H1 (cell line): ENCODE results near the gene ITGA4. TPM values are rescaled to one million over a fixed set of nuclear protein-coding genes. Genes with fewer than 3 reads are reported as not detected.

Experiments
- CTCF ChIA-PET: fragments of 300-600 bp; sonication (Branson Sonifier 250); formaldehyde crosslinking; loops from one replicate; lab custom pipeline; 2021; ENCODE audit not compliant: partially characterized antibody; lab: Charles Lee
- POLR2A ChIA-PET: fragments of 300-600 bp; sonication (Branson Sonifier 250); formaldehyde crosslinking; loops from one replicate; lab custom pipeline; 2021; ENCODE audit warnings: inconsistent platforms; ENCODE audit not compliant: partially characterized antibody; lab: Charles Lee
- DNase-seq, 2 experiments: peaks; one replicate each; pipeline versions ENCODE4 v3.0.0 to v3.0.0-alpha.2; 2010 to 2022; ENCODE audit warnings: low spot score in 2 of 2, low read depth in 1 of 2, mixed read lengths in 1 of 2
- FAIRE-seq: peaks from 2 replicates; lab custom pipeline; 2011; peaks lifted over from hg19 to GRCh38; lab: Jason Lieb, UNC
- H2AFZ ChIP-seq: 2 replicates; pipeline ENCODE4 v1.8.1; 2012; ENCODE audit warnings: low read length, inconsistent platforms
- H2AK5ac ChIP-seq: 2 replicates; pipeline ENCODE4 v1.6.1; 2013; ENCODE audit warnings: low read depth, low read length
- H2BK120ac ChIP-seq: replicated peaks from 2 replicates; pipeline ENCODE3; 2013; ENCODE audit warnings: low read depth, low read length, inconsistent platforms
- H2BK12ac ChIP-seq: 2 replicates; pipeline ENCODE4 v1.6.1; 2013; ENCODE audit warnings: low read depth, low read length
- H2BK15ac ChIP-seq: 2 replicates; pipeline ENCODE4 v1.6.1; 2013; ENCODE audit warnings: low read length
- H2BK20ac ChIP-seq: 2 replicates; pipeline ENCODE4 v1.6.1; 2013; ENCODE audit warnings: low read length
- H2BK5ac ChIP-seq: 2 replicates; pipeline ENCODE4 v1.6.1; 2013; ENCODE audit warnings: low read depth, low read length
- H3K14ac ChIP-seq: 2 replicates; pipeline ENCODE4 v1.6.1; 2013; ENCODE audit warnings: inconsistent platforms; ENCODE audit not compliant: insufficient read length
- H3K18ac ChIP-seq: 2 replicates; pipeline ENCODE4 v1.6.1; 2013; ENCODE audit warnings: low read length; ENCODE audit errors: extremely low read depth
- H3K23ac ChIP-seq: 2 replicates; pipeline ENCODE4 v1.6.1; 2013; ENCODE audit warnings: inconsistent platforms; ENCODE audit not compliant: insufficient read length
- H3K23me2 ChIP-seq: 2 replicates; pipeline ENCODE4 v1.6.1; 2013; ENCODE audit warnings: low read depth, low read length
- H3K27ac ChIP-seq: 2 replicates; pipeline ENCODE4 v1.6.1; 2011; ENCODE audit warnings: low read depth, low read length, inconsistent platforms
- H3K27me3 ChIP-seq, 4 experiments: replicated peaks in 1 of 4; 1 replicate in 1 of 4; 2 replicates in 3 of 4; pipeline versions ENCODE4 v1.6.1 to v1.8.1; 2011 to 2013; ENCODE audit warnings: low read length in 3 of 4, mild to moderate bottlenecking in 3 of 4, inconsistent platforms in 2 of 4, mixed read lengths in 2 of 4, moderate library complexity in 1 of 4; ENCODE audit not compliant: control insufficient read depth in 3 of 4, insufficient read depth in 3 of 4; ENCODE audit errors: extremely low read depth in 1 of 4
- H3K36me3 ChIP-seq, 4 experiments: 2 replicates each; pipeline versions ENCODE4 v1.6.1 to v1.8.1; 2011 to 2013; ENCODE audit warnings: mild to moderate bottlenecking in 4 of 4, low read length in 3 of 4, moderate library complexity in 2 of 4, control low read depth in 1 of 4, inconsistent platforms in 1 of 4; ENCODE audit not compliant: insufficient read depth in 4 of 4, control insufficient read depth in 2 of 4
- H3K4ac ChIP-seq: replicated peaks from 2 replicates; pipeline ENCODE3; 2013; ENCODE audit warnings: low read length, low read depth, mixed read lengths, inconsistent platforms; ENCODE audit not compliant: insufficient read length
- H3K4me1 ChIP-seq, 4 experiments: replicated peaks in 1 of 4; 1 replicate in 1 of 4; 2 replicates in 3 of 4; pipeline versions ENCODE4 v1.6.1 to v1.8.1; 2011 to 2013; ENCODE audit warnings: low read length in 3 of 4, inconsistent platforms in 2 of 4, mixed read lengths in 1 of 4; ENCODE audit not compliant: insufficient read depth in 4 of 4, control insufficient read depth in 3 of 4
- H3K4me2 ChIP-seq, 2 experiments: 2 replicates each; pipeline versions ENCODE4 v1.6.1 to v1.8.1; 2011 to 2013; ENCODE audit warnings: low read depth in 2 of 2, low read length in 2 of 2, control low read depth in 1 of 2, inconsistent platforms in 1 of 2, mild to moderate bottlenecking in 1 of 2; ENCODE audit not compliant: insufficient read depth in 1 of 2
- H3K4me3 ChIP-seq, 4 experiments: fragments of 200-600, 300-600 bp in 1 of 4; sonication (generic), shearing (Covaris generic), sonication (Bioruptor Twin) in 1 of 4; 2 replicates each; pipeline versions ENCODE4 v1.5.1 to v1.8.1; 2011 to 2016; ENCODE audit warnings: low read length in 4 of 4, low read depth in 3 of 4, control low read depth in 2 of 4, inconsistent platforms in 2 of 4, mild to moderate bottlenecking in 2 of 4, mixed read lengths in 1 of 4, moderate library complexity in 1 of 4; ENCODE audit not compliant: insufficient read depth in 2 of 4; ENCODE audit errors: extremely low read depth in 1 of 4
- H3K56ac ChIP-seq: replicated peaks from 2 replicates; pipeline ENCODE3; 2013; ENCODE audit warnings: low read depth, mild to moderate bottlenecking, mixed read lengths, low read length, inconsistent platforms; ENCODE audit not compliant: insufficient read length
- H3K79me1 ChIP-seq: 2 replicates; pipeline ENCODE4 v1.6.1; 2013; ENCODE audit warnings: low read depth, low read length, control low read depth
- H3K79me2 ChIP-seq, 2 experiments: 2 replicates each; pipeline versions ENCODE4 v1.6.1 to v1.8.1; 2012 to 2013; ENCODE audit warnings: low read length in 2 of 2, mild to moderate bottlenecking in 2 of 2, inconsistent platforms in 1 of 2; ENCODE audit not compliant: insufficient read depth in 2 of 2, control insufficient read depth in 1 of 2
- H3K9ac ChIP-seq, 4 experiments: replicated peaks in 1 of 4; 1 replicate in 1 of 4; 2 replicates in 3 of 4; pipeline versions ENCODE4 v1.6.1 to v1.8.1; 2011 to 2013; ENCODE audit warnings: low read depth in 3 of 4, low read length in 3 of 4, control low read depth in 2 of 4, mild to moderate bottlenecking in 2 of 4, moderate library complexity in 2 of 4, inconsistent platforms in 1 of 4; ENCODE audit errors: extremely low read depth in 1 of 4
- H3K9me3 ChIP-seq, 2 experiments: 2 replicates each; pipeline versions ENCODE4 v1.6.1 to v1.8.1; 2012 to 2013; ENCODE audit warnings: mild to moderate bottlenecking in 2 of 2, moderate library complexity in 2 of 2, control low read depth in 1 of 2, inconsistent platforms in 1 of 2, low read depth in 1 of 2, low read length in 1 of 2, mixed read lengths in 1 of 2; ENCODE audit not compliant: insufficient read depth in 2 of 2
- H4K20me1 ChIP-seq, 2 experiments: replicated peaks in 1 of 2; 2 replicates each; pipeline versions ENCODE3 to v1.8.1; 2011 to 2013; ENCODE audit warnings: inconsistent platforms in 2 of 2, low read length in 2 of 2, mild to moderate bottlenecking in 1 of 2; ENCODE audit not compliant: insufficient read depth in 2 of 2, control insufficient read depth in 1 of 2
- H4K5ac ChIP-seq: 2 replicates; pipeline ENCODE4 v1.6.1; 2013; ENCODE audit warnings: low read length, low read depth, mixed read lengths, inconsistent platforms; ENCODE audit not compliant: insufficient read length
- H4K8ac ChIP-seq: 2 replicates; pipeline ENCODE4 v1.8.0; 2013; ENCODE audit warnings: mild to moderate bottlenecking, moderate library complexity, low read length, inconsistent platforms; ENCODE audit not compliant: insufficient read depth; ENCODE audit errors: extremely low read depth
- H4K91ac ChIP-seq: replicated peaks from 2 replicates; pipeline ENCODE3; 2013; ENCODE audit warnings: low read length, mixed read lengths, inconsistent platforms; ENCODE audit not compliant: insufficient read length
- BCL11A ChIP-seq, 2 experiments: IDR thresholded peaks; one replicate each; pipeline ENCODE4 v1.6.1; 2011; ENCODE audit warnings: low read depth in 2 of 2, low read length in 2 of 2, mild to moderate bottlenecking in 2 of 2
- CBX8 ChIP-seq: fragments of 300-800, 300-1000 bp; sonication (generic); IDR thresholded peaks from 2 replicates; pipeline ENCODE4 v1.7.1; 2016; ENCODE audit warnings: low read depth, low read length, borderline replicate concordance
- CTCF ChIP-seq, 3 experiments: IDR thresholded peaks; 1 replicate in 2 of 3; 2 replicates in 1 of 3; pipeline versions ENCODE4 v1.5.1 to v1.6.1; 2011; ENCODE audit warnings: low read length in 3 of 3, mild to moderate bottlenecking in 3 of 3, inconsistent platforms in 2 of 3, low read depth in 1 of 3, moderate library complexity in 1 of 3; ENCODE audit not compliant: insufficient read depth in 1 of 3; ENCODE audit errors: control extremely low read depth in 1 of 3
- JUN ChIP-seq: IDR thresholded peaks from 2 replicates; pipeline ENCODE4 v1.6.1; 2011; ENCODE audit warnings: low read depth, mild to moderate bottlenecking, improper control_type of control experiment, low read length
- PHF8 ChIP-seq: fragments of 200-600 bp; sonication (generic); conservative IDR thresholded peaks from 2 replicates; pipeline ENCODE4 v1.7.1; 2012; ENCODE audit warnings: low read depth, mild to moderate bottlenecking, inconsistent platforms, low read length, moderate library complexity
- RAD21 ChIP-seq, 2 experiments: IDR thresholded peaks in 1 of 2; conservative IDR thresholded peaks in 1 of 2; 2 replicates each; pipeline ENCODE4 v1.6.1; 2011; ENCODE audit warnings: low read depth in 2 of 2, low read length in 2 of 2, improper control_type of control experiment in 1 of 2, inconsistent platforms in 1 of 2, mild to moderate bottlenecking in 1 of 2, moderate library complexity in 1 of 2
- RBBP5 ChIP-seq: IDR thresholded peaks from 2 replicates; pipeline ENCODE4 v1.7.1; 2012; ENCODE audit warnings: low read depth, mild to moderate bottlenecking, inconsistent platforms, low read length, moderate library complexity, borderline replicate concordance
- SP4 ChIP-seq: IDR thresholded peaks from 2 replicates; pipeline ENCODE4 v1.6.1; 2012; ENCODE audit warnings: low read length, inconsistent platforms
- TCF12 ChIP-seq: IDR thresholded peaks from 2 replicates; pipeline ENCODE4 v1.6.1; 2011; ENCODE audit warnings: low read depth, mild to moderate bottlenecking, low read length
- YY1 ChIP-seq: IDR thresholded peaks from 2 replicates; pipeline ENCODE4 v1.6.1; 2011; ENCODE audit warnings: low read depth, mild to moderate bottlenecking, low read length
- WGBS, 2 experiments: shearing (Covaris generic) in 1 of 2; methylation state at CpG; one replicate each; pipeline versions ENCODE4 v1.1.6 to v1.1.7; 2013 to 2015; ENCODE audit warnings: low lambda C conversion rate in 2 of 2, mixed read lengths in 2 of 2, inconsistent platforms in 1 of 2, low coverage in 1 of 2, missing lambda C conversion rate in 1 of 2; ENCODE audit not compliant: insufficient replicate concordance in 2 of 2, insufficient coverage in 1 of 2, insufficient read length in 1 of 2; ENCODE audit errors: extremely low coverage in 1 of 2, missing lambda C conversion rate in 1 of 2; 5-methylcytosine and 5-hydroxymethylcytosine counted together
- polyA plus RNA-seq, 7 experiments: library from polyadenylated mRNA; depleted of rRNA in 3 of 7; stranded (reverse) in 5 of 7; unstranded in 2 of 7; fragments of >200 nt in 5 of 7; fragments of 200-250 nt in 2 of 7; gene quantifications; 1 replicate in 5 of 7; 2 replicates in 1 of 7; 4 replicates in 1 of 7; pipeline versions ENCODE4 v1.2.1 to v1.2.3, GENCODE V29; 2011 to 2013; ENCODE audit warnings: missing spikeins in 2 of 7, mixed read lengths in 2 of 7
- total RNA-seq: library from RNA; stranded (reverse); fragmentation: NEBNext Ultra II Directional; extraction: Animal tissue kit (Norgen Biotek cat#: 25700); gene quantifications from 2 replicates; pipeline ENCODE4 v1.2.1, GENCODE V29; 2021

Gene ITGA4
- total and polyA plus RNA-seq, 2 of the 8 experiments (the other 6 are each of a cell fraction or from before 2014, with no cell fraction given), result 0.60 to 2.1 TPM

GRCh38 chr2:181554061-181554830 lies 97.1 kb downstream of the ITGA4 start:
- Histone ChIP-seq H2AK5ac (no peak overlapping the region), H2BK15ac (no peak overlapping the region), H3K79me1 (no peaks in the 10 kb centered on the region), H3K18ac (no peak overlapping the region), H4K8ac (no peak overlapping the region), H3K4ac (no peak overlapping the region), H4K91ac (no peak overlapping the region), H2BK20ac (no peak overlapping the region), H3K27ac (no peak overlapping the region), H3K79me2 (no peaks in the 10 kb centered on the region), H4K20me1 (no peaks in the 10 kb centered on the region), H3K9me3 (no peaks in the 10 kb centered on the region), H3K9ac (no peak overlapping the region), H2BK120ac (no peak overlapping the region), H3K4me3 (no peak overlapping the region), H3K4me1 (no peaks in the 10 kb centered on the region), H3K27me3 (peaks cover 0 to 1% (median 0%) of the 10 kb centered on the region in 4 experiments; a peak in 1 of 7 replicates), H2BK12ac (no peak overlapping the region), H3K36me3 (no peaks in the 10 kb centered on the region), H3K23ac (no peak overlapping the region), H2BK5ac (no peak overlapping the region), H3K56ac (no peak overlapping the region), H4K5ac (no peak overlapping the region), H3K4me2 (no peak overlapping the region), H3K14ac (no peak overlapping the region), H3K23me2 (no peaks in the 10 kb centered on the region), H2AFZ (no peak overlapping the region)
- CTCF ChIA-PET, result interaction anchor here (0.7 kb wide), 1 partner anchor 161 kb away, joined by 3 read pairs; no protein-coding TSS in a partner anchor
- FAIRE-seq (no peak), DNase-seq (no peak)
- POLR2A ChIA-PET, result no interaction called here
- 100% methylated on average over 2 of the region's 2 CpGs; no CpG with 5 or more reads in 1 of the 2 experiments for WGBS, 2 experiments
- no peak for TF ChIP-seq JUN
- no peak for TF ChIP-seq SP4
- TF ChIP-seq TCF12, result no peak
- TF ChIP-seq RAD21 (IDR thresholded peaks at IDR 0.05 in 1 of 2, conservative IDR thresholded peaks at IDR 0.05 in 1 of 2; ENCODE audit: low read depth in 2 of 2, low read length in 2 of 2), result no peak
- no peak for TF ChIP-seq PHF8
- no peak for TF ChIP-seq RBBP5
- no peak for TF ChIP-seq CBX8
- TF ChIP-seq BCL11A (IDR thresholded peaks at IDR 0.05; ENCODE audit: low read depth in 2 of 2, low read length in 2 of 2), result no peak
- no peak for TF ChIP-seq CTCF (IDR thresholded peaks at IDR 0.05; ENCODE audit: control extremely low read depth in 1 of 3, insufficient read depth in 1 of 3, low read depth in 1 of 3, low read length in 3 of 3)
- TF ChIP-seq YY1, result no peak
